LNCaP clone FGC (cell line): ENCODE results near the gene KCNQ1.

Experiments used
- DNase-seq: peaks from one replicate; pipeline ENCODE4 v3.0.0-alpha.2; 2011; ENCODE audit warnings: low read depth
- H3K4me3 ChIP-seq: 2 replicates; pipeline ENCODE4 v1.5.1; 2011; ENCODE audit warnings: mild to moderate bottlenecking, low read depth, low read length, control low read depth
- CTCF ChIP-seq: IDR thresholded peaks from 2 replicates; pipeline ENCODE4 v1.5.1; 2012; ENCODE audit warnings: mild to moderate bottlenecking; ENCODE audit not compliant: control insufficient read depth, insufficient read depth; ENCODE audit errors: extremely low read depth

Gene KCNQ1

GRCh38 chr11:2865922-2866577, 421.2 kb downstream of the KCNQ1 start:
- TF ChIP-seq CTCF: no peak
- no peak for DNase-seq

GRCh38 chr11:2867142-2867541, 422.3 kb downstream of the KCNQ1 start:
- H3K4me3 ChIP-seq: no peak overlapping the region
- TF ChIP-seq CTCF: no peak
- no peak for DNase-seq

More at GRCh38 chr11:2865922-2866577, 421.2 kb downstream of the KCNQ1 start:
- H3K4me3 ChIP-seq: no peak overlapping the region

- H3K4me3 ChIP-seq: no peak overlapping the region
- TF ChIP-seq CTCF: no peak
- no peak for DNase-seq
These were observed 423.1 kb downstream of the KCNQ1 start for GRCh38 chr11:2867722-2868505.

GRCh38 chr11:2868506-2869133, 423.8 kb downstream of the KCNQ1 start:
- no peak overlapping the region for H3K4me3 ChIP-seq
- no peak for TF ChIP-seq CTCF
- no peak for DNase-seq

- TF ChIP-seq CTCF: no peak
- DNase-seq: no peak
- H3K4me3 ChIP-seq: no peak overlapping the region
These were observed 424.3 kb downstream of the KCNQ1 start for GRCh38 chr11:2869134-2869526.

GRCh38 chr11:2869561-2870427, 425.0 kb downstream of the KCNQ1 start:
- no peak for DNase-seq

More at GRCh38 chr11:2869561-2870427, 425.0 kb downstream of the KCNQ1 start:
- no peak for TF ChIP-seq CTCF
- no peak overlapping the region for H3K4me3 ChIP-seq
